PC-3 (cell line): ENCODE results near the gene HYDIN.
"Not testable (repeated sequence)": the region's sequence is repeated elsewhere in the genome, so short reads cannot be mapped to it uniquely, and the experiment has no call there.

ENCODE experiments used
- CTCF ChIP-seq: fragments of 300-600 bp; sonication (generic); conservative IDR thresholded peaks from 2 replicates; pipeline ENCODE4 v1.5.1; 2017; ENCODE audit warnings: antibody characterized with exemption, low read depth, mild to moderate bottlenecking, low read length
- EZH2phosphoT487 ChIP-seq: fragments of 300-600 bp; sonication (generic); IDR thresholded peaks from 2 replicates; pipeline ENCODE4 v1.6.1; 2018; ENCODE audit warnings: mild to moderate bottlenecking, antibody characterized with exemption, low read length, borderline replicate concordance

GRCh38 chr16:71157278-71157677 is 73.2 kb downstream of the HYDIN start:
- not testable (repeated sequence) for TF ChIP-seq CTCF, EZH2phosphoT487
